Gastrocnemius medialis (tissue), 4 donors: ENCODE measurements around the gene MAML2.

ENCODE experiments used
- CTCF ChIP-seq, 5 experiments: fragments of 450-650 bp in 3 of 5; fragments of 200-600 bp in 2 of 5; sonication (generic) in 2 of 5; IDR thresholded peaks in 4 of 5; conservative IDR thresholded peaks in 1 of 5; 1 replicate in 4 of 5; 2 replicates in 1 of 5; pipeline ENCODE4 v1.5.1; 2016 to 2019; ENCODE audit warnings: antibody characterized with exemption in 5 of 5, mild to moderate bottlenecking in 3 of 5, moderate library complexity in 3 of 5
- POLR2A ChIP-seq, 2 donors: fragments of 450-650 bp; IDR thresholded peaks; one replicate each; pipeline ENCODE4 v1.6.1; 2017; ENCODE audit warnings: antibody characterized with exemption in 2 of 2, mild to moderate bottlenecking in 2 of 2, moderate library complexity in 2 of 2

DNA sequence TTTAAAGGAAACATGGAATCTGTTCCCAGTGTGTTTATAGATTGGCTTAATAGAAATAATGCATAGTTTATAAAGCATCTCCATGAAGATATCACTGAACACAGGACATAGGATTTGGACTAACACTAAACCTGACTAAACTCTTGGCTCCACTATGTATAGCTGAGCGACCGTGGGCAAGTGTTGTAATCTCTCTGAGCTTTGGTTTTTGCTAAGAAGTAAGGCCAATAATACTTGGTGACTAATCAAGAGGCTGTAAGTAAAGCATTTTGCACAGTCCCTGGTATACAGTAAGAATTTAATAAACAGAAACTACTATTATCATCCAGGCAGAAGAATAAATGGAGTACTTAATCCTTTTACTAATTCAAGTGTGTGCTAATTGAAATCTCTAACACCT, 293.6 kb downstream of the MAML2 start:
- no peak for TF ChIP-seq CTCF (IDR thresholded peaks at IDR 0.05 in 4 of 5, conservative IDR thresholded peaks at IDR 0.05 in 1 of 5)
- TF ChIP-seq POLR2A (IDR thresholded peaks at IDR 0.05), result no peak
